GM15510 (cell line): ENCODE data around the gene KNDC1.

Source experiments
- POLR2A ChIP-seq: IDR thresholded peaks from 3 replicates; pipeline ENCODE4 v1.6.1; 2011; ENCODE audit warnings: borderline replicate concordance; ENCODE audit not compliant: insufficient read length; ENCODE audit errors: extremely low read depth

The KNDC1 gene

DNA sequence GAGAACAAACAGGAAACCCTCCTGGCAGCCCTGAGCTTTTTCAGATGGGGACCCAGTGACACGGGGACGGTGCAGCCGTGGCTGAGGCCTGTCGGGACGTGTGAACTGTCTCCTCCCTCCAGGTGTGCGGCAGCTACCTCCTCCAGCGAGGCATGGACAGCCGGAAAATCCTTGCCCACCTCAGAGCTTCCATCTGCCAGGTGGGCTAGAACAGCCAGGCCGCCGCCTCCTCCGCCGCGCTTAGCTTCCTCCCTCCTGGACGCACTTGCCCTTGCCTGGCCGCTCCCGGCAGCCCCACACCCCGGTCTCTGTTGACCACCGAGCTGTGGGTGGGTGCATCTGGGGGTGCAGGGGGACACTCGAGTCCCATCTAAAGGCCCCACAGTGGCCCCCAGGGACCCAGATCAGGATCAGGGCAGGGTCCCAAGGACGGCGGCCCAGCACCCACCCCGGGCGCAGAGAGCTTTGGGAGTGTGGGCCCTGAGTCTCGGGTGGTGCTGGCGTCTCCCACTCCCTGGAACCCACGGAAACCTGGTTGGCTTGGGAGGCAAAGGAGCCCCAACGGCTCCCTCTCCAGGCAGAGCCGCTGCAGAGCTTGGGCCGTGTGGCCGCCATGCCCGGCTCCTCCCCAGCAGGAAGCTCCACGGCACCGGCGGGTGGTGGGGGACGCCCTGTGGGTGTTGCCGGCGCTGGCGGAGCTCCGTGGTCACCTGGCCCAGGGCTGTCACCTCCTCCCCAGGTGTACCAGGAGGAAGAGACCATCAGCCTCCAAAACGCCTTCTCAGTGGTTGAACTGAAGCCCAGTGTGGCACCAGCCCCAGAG is 37.1 kb downstream of the KNDC1 start:
- no peak for TF ChIP-seq POLR2A

DNA sequence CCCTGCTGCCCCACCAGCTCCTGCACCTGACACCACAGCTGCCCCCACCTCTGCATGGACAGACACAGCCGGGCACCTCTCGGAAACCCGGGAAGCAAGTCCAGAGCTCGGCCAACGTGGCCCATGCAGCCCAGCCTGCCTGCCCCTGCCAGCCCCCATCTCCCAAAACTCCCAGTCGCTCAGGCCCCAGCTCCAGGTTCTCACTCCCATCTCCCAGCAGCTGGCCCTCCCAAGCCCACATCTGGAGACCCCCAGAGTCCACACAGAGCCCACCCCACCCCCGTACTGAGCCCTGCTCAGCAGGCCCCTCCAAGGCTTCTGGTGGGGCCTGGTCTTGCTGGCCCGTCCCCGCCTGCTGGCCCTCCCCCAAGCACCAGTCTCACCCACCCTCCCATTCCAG is 37.8 kb downstream of the KNDC1 start:
- no peak for TF ChIP-seq POLR2A

DNA sequence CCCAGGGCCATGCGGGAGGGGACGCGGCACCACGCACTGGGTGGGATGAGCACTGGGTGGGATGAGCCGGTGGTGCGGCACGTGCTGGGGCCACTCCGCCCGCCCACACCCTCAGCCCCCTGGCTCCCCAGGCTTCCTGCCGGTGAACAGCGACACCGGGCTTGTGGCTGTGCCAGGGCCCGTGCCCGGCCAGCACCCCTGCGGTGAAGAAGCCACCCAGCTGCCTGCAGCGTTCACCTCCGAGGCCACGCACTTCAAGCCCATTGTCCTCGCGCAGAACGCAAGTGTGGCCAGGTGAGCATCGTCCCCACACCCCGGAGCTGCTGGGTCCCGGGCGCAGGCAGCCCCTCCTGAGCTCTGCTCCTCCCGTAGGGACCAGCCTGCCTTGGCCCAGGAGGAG is 38.2 kb downstream of the KNDC1 start:
- no peak for TF ChIP-seq POLR2A

DNA sequence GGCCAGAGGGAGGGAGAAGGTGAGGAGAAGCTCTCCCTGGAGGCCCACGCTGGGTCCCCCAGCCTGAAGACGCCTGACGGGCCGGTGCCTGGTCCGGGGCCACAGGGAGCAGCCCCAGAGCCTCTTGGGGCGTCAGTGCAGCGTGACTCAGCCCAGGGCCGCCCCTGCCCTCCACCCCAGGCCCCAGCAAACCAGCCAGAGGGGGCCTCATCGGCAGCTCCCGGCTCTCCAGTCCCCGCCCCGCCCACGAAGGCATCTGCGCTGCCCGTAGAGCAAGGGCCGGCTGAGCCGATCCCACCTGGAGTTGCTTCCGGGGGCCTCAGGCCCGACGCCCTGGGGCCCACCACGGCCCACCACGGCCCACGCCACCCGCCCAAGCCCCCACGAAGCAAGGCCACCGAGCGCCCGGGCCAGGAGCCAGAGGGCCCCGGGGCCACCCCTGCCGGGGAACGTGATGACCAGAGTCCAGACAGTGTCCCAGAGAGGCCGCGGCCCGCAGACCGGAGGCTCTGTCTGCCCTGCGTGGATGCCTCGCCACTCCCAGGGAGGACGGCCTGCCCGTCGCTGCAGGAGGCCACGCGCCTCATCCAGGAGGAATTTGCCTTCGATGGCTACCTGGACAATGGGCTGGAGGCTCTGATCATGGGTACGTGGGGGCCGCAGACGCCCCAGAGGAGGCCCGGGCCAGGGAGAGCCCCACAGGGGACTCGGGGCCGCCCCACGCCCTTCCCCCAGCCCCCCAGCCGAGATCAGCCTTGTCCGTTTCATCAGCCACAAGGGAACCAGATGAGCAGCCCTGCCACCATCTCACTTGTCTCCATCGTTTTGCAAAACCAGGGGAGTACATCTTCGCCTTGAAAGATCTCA is 38.8 kb downstream of the KNDC1 start:
- TF ChIP-seq POLR2A, result no peak

DNA sequence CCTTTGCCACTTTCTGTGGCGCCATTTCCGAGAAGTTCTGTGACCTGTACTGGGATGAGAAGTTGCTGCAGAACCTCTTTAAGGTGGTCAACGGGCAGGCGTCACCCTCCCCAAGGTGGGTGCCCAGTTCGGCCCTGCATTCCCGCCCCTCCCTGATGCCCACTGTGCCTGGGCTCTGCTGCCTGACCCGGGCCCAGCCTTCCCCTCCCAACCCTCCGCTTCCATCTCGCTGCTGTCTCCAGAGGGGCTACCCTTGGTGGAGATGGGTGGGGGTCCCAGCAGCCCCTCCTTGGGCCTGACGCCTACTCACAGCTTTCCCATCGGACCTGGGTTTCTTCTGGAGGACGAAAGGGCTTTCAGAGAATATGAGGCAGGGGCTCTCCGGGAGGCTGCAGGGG is 39.5 kb downstream of the KNDC1 start:
- TF ChIP-seq POLR2A, result no peak

DNA sequence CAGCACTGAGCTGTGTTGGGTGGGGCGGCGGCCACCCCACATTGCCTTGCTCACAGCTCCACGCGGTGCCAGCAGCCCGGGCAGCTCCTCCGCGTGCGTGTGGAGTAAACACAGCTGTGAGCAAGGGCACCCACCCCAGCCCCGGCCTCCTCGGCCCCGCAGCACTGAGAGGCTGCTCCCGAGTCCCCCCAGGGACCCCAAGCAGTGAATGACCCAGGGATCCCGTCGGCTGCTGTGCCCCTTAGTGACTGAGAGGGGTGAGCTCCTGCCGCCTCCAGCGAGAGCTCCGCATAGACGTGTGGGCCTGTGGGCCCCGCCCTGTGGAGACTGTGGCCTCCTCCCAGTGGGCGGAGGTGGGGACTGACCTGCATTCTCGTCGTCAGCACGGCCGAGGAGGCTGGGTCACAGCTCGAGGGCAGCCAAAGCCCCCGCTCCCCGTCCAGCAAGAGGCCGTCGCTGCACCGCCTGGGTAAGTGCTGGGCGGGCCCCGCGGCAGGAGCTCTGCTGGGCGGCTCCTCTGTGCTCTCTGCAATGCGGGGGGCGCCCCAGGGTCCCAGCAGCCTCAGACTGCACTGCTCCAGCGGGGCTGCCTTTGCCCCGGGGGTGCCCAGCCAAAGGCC is 40.1 kb downstream of the KNDC1 start:
- TF ChIP-seq POLR2A, result no peak

DNA sequence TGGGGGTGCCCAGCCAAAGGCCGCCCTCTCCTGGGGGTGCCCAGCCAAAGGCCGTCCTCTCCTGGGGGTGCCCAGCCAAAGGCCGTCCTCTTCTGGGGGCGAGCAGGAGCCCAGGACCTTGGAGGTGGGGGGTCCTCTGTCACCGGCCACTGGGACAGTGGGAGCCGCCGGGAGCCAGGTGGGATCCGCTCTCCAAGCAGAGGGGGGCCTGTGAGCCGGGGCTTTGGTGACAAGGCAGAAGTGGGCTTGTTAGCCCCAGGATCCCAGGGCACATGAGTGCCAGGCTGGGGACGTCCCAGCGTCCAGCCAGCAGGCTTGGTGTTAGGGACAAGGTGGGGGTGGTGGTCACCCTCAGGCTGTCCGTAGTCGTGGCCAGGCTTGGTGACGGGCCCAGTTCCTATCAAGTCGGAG is 40.6 kb downstream of the KNDC1 start:
- no peak for TF ChIP-seq POLR2A

DNA sequence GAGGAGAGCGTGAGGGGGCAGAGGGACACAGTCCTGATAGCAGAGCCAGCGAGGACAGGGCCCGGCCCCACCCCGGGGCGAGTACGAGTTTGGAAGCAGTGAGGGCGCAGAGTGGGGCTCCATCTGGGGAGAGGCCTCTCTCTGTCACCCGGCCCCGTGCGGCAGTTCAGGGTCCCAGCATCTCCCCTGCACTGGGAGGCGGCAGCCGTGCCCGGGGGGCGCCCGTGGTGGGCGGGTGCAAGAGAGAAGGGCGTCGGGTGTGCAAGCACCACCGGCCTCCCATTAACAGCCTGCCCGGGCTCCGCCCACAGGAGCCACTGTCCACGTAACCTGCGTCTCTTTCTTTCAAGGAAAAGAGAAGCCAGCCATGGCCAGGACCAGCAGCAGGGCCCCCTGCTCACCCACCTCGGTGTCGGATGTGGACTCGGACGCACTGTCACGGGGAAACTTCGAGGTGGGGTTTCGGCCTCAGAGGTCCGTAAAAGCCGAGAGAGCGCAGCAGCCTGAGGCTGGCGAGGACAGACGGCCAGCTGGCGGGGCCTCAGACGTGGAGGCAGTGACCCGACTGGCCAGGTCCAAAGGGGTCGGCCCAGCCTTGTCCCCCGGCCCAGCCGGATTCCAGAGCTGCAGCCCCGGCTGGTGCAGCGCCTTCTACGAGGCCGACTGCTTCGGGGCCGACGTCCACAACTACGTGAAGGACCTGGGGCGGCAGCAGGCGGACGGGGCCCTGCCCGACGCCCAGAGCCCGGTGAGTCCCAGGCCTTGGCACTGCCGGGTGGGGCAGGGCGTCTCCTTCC is 41.3 kb downstream of the KNDC1 start:
- no peak for TF ChIP-seq POLR2A

DNA sequence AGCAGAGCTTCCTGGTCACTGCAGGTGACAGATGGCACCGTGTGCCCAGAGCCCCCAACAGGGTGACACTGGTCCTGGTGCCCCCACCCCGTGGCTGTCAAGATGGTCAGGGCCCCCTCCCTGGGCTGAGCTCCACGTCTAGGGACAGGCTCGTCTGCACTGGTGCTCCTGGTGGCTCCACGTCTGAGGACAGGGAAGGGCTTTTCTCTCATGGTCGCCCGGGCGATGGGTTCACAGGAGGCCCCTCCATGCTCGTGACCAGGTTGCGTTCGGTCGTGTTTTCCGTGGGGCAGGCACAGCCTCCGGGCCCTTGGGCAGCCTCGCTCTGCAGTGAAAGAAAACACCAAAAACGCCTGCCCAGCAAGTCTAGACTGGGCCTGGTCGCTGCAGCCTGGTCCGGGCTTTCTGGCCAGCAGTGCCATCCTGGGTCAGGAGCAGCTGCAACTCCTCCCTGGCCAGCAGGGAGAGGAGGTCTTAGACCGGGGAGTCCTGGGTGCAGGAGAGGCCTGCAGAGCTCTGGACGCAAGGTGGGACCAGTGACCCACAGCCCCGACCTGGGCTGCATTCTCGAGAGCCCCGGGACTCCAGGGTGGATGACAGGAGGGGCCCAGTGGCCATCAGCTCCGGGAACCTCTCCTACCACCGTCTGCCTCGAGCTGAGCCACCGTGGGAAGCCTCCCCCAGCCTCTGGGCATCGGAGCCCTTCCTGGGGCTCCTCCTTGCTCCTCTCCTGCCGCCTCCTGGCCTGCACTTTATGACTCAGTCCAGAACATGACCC is 42.1 kb downstream of the KNDC1 start:
- no peak for TF ChIP-seq POLR2A

DNA sequence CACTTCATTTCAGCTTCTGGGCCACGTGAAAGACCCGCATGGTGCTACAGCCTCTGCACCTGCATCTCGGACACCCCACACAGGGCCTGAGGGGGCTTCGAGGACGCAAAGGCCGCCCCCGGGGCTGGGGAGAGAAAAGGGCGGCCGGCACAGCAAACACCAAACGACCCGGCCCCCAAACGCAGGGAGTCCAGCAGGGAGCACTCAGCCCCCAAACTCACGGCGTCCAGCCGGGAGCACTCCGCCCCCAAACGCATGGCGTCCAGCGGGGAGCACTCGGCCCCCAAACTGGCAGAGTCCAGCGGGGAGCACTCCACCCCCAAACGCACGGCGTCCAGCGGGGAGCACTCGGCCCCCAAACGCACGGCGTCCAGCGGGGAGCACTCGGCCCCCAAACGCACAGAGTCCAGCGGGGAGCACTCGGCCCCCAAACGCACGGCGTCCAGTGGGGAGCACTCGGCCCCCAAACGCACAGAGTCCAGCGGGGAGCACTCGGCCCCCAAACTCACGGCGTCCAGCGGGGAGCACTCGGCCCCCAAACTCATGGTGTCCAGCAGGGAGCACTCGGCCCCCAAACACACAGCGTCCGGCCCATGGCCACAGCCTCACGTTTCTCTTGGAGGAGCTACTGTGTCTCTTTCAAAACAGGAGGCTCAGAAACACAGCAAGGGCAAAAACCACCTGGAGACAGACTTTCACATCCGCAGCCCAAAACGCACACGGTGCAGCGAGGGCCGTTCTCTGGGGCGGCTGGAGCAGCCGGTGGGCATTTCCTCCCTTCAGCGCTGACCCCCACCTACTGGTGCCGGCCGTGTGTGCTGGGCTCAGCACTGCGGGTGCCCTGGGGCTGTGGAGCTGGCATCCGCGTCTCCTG is 43.0 kb downstream of the KNDC1 start:
- no peak for TF ChIP-seq POLR2A

DNA sequence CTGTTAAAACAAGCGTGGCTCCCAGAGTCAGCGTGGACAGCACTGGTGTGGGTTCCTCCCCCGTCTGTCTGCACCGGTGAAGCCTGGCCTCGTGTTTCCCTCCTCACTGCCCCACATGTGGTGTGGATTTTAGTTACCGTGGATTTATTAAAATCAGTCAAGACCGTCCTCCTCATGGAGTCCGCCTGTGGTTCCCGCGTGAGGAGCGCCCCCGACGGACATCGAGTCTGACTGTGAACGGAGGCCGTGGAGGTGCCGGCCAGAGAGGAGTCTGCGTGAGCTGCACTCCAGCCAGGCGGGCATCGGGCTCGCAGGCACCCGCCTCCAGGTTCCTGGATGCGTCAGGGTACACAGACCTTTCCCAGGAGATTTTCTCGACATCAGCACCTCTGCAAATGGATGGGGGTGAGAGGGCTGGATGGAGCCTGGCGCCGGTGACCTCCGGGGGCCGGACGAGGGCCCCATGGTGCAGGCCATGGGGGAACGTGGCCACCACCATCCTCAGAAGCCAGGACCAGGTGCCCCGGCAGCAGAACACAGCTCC is 43.7 kb downstream of the KNDC1 start:
- TF ChIP-seq POLR2A, result no peak

DNA sequence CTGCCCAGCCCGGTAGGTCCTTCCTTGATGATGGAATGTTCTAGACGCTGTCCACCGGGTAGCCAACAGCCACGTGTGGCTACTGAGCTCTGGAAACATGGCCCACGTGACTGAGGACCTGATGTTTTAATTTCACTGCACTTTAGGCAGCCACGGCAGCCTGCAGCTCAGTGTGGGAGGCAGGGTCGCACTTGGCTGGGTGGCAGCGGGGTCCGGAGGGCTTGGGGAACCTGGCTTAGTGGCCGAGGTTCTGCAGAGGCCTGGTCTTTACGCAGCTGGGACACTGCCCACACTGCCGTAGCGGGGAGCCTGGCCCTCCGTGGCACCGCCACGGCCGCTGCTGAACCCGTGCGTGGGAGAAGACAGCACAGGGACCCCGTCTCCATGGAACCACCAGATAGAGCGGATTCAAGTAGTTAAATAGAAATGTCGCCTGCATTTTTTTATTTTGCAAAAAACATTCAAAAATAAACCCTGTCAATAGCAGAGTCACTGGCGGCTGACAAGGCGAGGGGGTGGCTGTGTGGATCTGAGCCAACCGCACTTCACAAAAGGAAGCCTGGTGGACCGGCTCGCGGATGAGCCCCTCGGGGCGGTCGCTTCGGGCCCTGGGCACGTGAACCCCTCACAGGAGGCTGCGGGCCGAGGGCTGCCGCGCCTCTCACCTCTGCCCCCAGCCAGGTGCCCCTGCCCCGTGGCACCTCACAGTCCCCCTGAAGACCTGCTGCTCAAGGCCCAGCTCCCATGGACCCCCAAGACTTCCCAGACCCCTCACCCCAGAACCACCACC is 44.4 kb downstream of the KNDC1 start:
- no peak for TF ChIP-seq POLR2A

DNA sequence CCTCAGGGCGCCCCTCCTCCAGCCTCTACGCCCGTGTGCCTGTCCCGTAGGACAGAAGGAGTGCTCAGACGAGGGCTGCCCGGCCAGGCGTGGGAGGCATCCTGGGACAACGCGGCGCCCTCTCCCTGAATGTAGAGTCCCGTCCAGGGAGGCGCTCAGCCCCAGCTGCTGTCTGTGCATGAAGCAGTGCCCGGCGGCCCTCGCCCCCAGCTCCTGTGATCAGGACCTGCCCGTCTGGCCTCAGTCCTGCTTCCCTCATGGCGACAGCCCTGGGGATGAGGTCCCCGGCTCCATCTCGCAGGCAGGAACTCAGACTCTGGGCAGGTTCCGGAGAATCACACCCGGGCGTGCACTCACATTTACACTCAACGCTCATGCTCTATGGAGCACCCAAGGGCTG is 45.1 kb downstream of the KNDC1 start:
- no peak for TF ChIP-seq POLR2A
